IPS-15b (cell line): ENCODE data around the gene SEMA5A.

ENCODE experiments used
- H3K27me3 ChIP-seq: one replicate; pipeline ENCODE4 v1.6.1; 2013; ENCODE audit warnings: low read length; ENCODE audit not compliant: control insufficient read depth, insufficient read depth
- H3K36me3 ChIP-seq: one replicate; pipeline ENCODE4 v1.6.1; 2013; ENCODE audit warnings: low read length; ENCODE audit not compliant: control insufficient read depth, insufficient read depth
- H3K4me1 ChIP-seq: one replicate; pipeline ENCODE4 v1.6.1; 2013; ENCODE audit warnings: mild to moderate bottlenecking, low read length; ENCODE audit not compliant: control insufficient read depth, insufficient read depth
- H3K4me3 ChIP-seq: one replicate; pipeline ENCODE4 v1.5.1; 2013; ENCODE audit warnings: low read depth, low read length
- H3K9ac ChIP-seq: one replicate; pipeline ENCODE4 v1.6.1; 2013; ENCODE audit warnings: low read depth, mild to moderate bottlenecking, low read length
- H3K9me3 ChIP-seq: one replicate; pipeline ENCODE4 v1.6.1; 2013; ENCODE audit warnings: mild to moderate bottlenecking, low read length; ENCODE audit not compliant: control insufficient read depth, insufficient read depth

The SEMA5A gene

DNA sequence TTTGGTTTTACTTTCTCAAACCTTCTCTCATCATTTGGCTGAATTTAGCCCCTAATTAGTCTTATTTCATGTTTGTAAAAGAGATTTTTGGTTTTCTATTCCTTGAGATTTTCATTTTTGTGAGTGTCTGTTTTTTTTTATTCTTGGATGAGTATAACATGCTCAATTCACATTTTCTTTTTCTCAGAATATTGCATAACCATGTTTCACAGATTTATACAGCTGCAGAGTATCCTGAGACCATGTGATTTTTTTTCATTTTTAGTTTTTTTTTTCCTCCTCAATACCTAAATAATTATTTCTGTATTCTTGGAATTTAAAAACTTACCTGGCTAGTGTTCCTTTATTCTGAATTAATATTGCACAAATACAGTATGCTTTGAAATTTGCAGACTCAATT is 361.9 kb downstream of the SEMA5A start:
- H3K4me1 ChIP-seq: no peaks in the 10 kb centered on the region
- H3K9ac ChIP-seq: no peak overlapping the region
- no peak overlapping the region for H3K4me3 ChIP-seq
- H3K36me3 ChIP-seq: no peaks in the 10 kb centered on the region
- no peaks in the 10 kb centered on the region for H3K9me3 ChIP-seq
- no peaks in the 10 kb centered on the region for H3K27me3 ChIP-seq

GRCh38 chr5:9182899-9183695 is 362.8 kb downstream of the SEMA5A start:
- no peaks in the 10 kb centered on the region for H3K27me3 ChIP-seq
- H3K9me3 ChIP-seq: no peaks in the 10 kb centered on the region
- no peaks in the 10 kb centered on the region for H3K36me3 ChIP-seq
- H3K9ac ChIP-seq: no peak overlapping the region
- H3K4me3 ChIP-seq: no peak overlapping the region
- no peaks in the 10 kb centered on the region for H3K4me1 ChIP-seq

DNA sequence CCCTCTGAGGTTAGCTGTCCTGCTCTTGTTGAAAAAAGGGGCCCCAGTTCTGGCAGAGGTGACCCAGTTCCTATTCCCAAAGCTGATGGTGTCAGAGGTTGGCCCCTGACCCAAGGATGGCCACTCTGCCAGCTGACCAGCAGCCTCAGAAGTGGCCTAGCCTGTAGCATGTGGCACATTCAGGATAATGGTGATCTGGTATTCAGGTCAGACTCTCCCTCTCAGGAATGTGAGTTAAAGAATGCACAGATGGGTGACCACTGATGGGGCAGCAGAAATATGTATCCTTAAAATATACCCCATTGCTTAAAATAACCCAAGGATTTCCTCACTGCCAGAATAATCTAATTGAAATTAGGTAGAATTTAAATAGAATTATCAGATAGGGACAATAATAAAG is 369.2 kb downstream of the SEMA5A start:
- H3K9ac ChIP-seq: no peak overlapping the region
- H3K27me3 ChIP-seq: no peaks in the 10 kb centered on the region
- H3K4me3 ChIP-seq: no peak overlapping the region
- no peaks in the 10 kb centered on the region for H3K36me3 ChIP-seq
- no peaks in the 10 kb centered on the region for H3K9me3 ChIP-seq
- H3K4me1 ChIP-seq: no peaks in the 10 kb centered on the region

- Histone ChIP-seq H3K9ac (no peak overlapping the region), H3K4me1 (peaks cover under 1% of the 10 kb centered on the region), H3K9me3 (no peaks in the 10 kb centered on the region), H3K36me3 (no peaks in the 10 kb centered on the region), H3K4me3 (no peak overlapping the region), H3K27me3 (no peaks in the 10 kb centered on the region)
These were observed 371.4 kb downstream of the SEMA5A start for GRCh38 chr5:9174446-9174845.

GRCh38 chr5:9173281-9174048 is 372.4 kb downstream of the SEMA5A start:
- Histone ChIP-seq H3K9ac (no peak overlapping the region), H3K4me1 (peaks cover 8% of the 10 kb centered on the region), H3K9me3 (no peaks in the 10 kb centered on the region), H3K36me3 (no peaks in the 10 kb centered on the region), H3K4me3 (no peak overlapping the region), H3K27me3 (no peaks in the 10 kb centered on the region)

DNA sequence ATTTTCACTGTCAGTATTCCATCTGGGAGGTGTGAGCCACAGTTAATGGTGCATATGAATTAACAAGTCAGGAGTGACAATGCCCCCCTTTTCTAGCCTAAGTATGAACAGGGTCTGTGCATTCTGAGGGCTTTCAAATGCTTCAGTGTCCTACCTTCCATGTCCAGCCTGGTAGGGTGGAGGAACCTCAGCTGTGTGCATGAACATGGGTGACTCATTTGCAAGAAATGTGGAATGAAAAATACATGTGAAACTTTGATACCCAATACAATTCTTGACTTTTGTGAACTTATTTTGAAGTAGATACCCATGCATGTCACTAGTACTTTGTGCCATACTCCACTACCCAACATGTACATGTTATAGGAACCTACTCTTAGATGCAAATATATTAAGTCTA is 375.8 kb downstream of the SEMA5A start:
- Histone ChIP-seq H3K9ac (no peak overlapping the region), H3K4me1 (peaks cover 8% of the 10 kb centered on the region), H3K4me3 (no peak overlapping the region), H3K36me3 (no peaks in the 10 kb centered on the region), H3K9me3 (no peaks in the 10 kb centered on the region), H3K27me3 (no peaks in the 10 kb centered on the region)

GRCh38 chr5:9169557-9169902 is 376.3 kb downstream of the SEMA5A start:
- no peak overlapping the region for H3K4me3 ChIP-seq
- peaks cover 8% of the 10 kb centered on the region for H3K4me1 ChIP-seq
- H3K36me3 ChIP-seq: no peaks in the 10 kb centered on the region
- no peaks in the 10 kb centered on the region for H3K27me3 ChIP-seq
- H3K9me3 ChIP-seq: no peaks in the 10 kb centered on the region
- no peak overlapping the region for H3K9ac ChIP-seq

DNA sequence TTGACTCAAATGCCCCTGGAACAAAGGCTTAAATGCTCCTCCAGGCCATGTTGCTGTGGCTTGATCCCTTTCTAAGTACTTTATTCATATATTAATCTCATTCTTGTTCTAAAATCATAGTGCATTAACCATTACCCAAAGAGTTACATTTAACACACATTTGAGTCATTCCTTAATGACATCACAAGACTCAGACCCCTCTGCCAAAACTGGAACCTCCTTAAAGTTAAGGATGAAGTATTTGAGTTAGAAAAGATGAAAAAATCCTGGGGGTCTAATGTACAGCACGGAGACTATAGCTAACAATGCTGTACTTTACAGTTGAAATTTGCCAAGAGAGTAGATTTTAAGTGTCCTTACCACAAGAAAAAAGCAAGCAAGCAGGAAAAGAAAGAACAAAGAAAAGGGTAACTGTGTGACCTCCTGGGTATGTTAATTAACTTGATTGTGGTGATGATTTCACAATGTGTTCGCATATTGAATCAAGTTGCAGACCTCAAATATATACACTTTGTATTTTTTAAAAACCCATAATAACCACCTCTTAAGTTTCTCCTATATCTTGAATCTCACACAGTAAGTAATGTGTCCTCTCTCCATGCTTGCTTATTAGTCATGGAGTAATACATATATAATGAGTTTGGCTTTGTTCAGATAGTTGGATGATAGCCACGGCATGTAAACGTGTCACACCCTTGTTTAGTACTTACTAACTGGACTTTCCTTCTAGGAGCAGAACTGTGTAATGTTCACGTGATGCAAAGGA is 376.9 kb downstream of the SEMA5A start:
- Histone ChIP-seq H3K4me3 (no peak overlapping the region), H3K4me1 (peaks cover 8% of the 10 kb centered on the region), H3K27me3 (no peaks in the 10 kb centered on the region), H3K36me3 (no peaks in the 10 kb centered on the region), H3K9me3 (no peaks in the 10 kb centered on the region), H3K9ac (no peak overlapping the region)

DNA sequence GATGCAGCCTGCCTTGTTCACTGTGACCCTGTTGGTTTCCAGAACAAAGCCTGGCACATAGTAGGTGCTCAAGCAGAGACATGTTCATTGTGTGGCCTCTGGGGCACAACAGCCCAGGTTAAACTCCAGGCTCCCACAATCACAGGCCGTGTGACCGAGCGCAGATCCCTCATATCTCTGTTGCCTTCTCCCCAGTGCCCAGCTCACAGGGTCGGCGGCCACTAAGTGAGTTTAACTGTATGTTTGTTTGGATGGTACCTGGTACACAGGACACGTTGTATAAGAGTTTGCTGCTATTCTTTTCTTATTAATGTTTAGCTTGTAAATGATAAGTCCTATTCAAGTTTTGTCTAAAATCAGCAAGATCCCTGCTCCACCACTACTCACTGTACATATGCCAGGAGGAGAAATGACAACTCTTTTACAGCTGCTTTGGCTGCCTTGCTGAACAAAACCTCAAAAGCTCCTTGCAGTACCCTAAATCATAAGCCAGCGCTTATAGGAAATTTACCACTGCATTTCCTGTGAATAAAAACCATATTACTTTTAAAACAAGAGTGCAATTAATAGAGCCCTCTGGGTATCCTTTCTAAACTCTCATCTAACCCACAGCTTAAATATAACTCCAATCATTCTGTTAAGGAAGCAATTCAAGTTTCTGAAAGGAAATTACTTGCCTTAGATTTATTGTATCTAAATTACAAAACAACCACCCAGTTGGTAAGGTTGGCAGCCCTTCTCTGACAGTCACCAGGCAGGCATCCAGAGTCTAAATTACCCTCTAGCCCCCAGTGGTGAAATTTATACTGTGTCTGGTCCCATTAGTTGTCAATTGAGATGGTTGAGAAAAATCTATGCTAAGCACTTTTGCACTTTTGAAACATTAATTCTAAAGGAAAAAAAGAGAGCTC is 379.4 kb downstream of the SEMA5A start:
- H3K36me3 ChIP-seq: no peaks in the 10 kb centered on the region
- no peaks in the 10 kb centered on the region for H3K27me3 ChIP-seq
- H3K4me1 ChIP-seq: peaks cover 8% of the 10 kb centered on the region
- no peak overlapping the region for H3K9ac ChIP-seq
- H3K4me3 ChIP-seq: no peak overlapping the region
- no peaks in the 10 kb centered on the region for H3K9me3 ChIP-seq

DNA sequence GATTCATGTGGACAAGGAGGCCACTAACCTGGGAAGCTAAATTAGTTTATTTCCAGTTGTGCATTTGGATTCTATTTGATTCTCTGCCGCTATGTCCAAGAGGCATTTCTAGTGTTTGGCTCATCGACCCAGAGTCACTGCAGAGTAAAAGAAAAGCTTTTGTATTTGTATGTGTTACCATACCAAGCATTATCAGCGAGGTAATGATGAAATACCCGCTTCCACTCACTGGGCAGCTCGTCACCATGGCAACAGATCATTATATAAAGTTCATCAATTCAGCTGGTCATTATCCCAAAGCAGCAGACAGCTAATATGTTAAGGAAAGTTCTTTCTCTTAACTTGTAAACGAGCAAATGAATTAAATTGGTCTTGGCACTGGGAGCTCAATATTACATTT is 380.3 kb downstream of the SEMA5A start:
- no peaks in the 10 kb centered on the region for H3K9me3 ChIP-seq
- no peak overlapping the region for H3K9ac ChIP-seq
- H3K4me1 ChIP-seq: peaks cover 8% of the 10 kb centered on the region
- H3K27me3 ChIP-seq: no peaks in the 10 kb centered on the region
- H3K36me3 ChIP-seq: no peaks in the 10 kb centered on the region
- H3K4me3 ChIP-seq: no peak overlapping the region

- Histone ChIP-seq H3K36me3 (no peaks in the 10 kb centered on the region), H3K9ac (no peak overlapping the region), H3K4me1 (no peaks in the 10 kb centered on the region), H3K27me3 (no peaks in the 10 kb centered on the region), H3K4me3 (no peak overlapping the region), H3K9me3 (no peaks in the 10 kb centered on the region)
These were observed 385.1 kb downstream of the SEMA5A start for GRCh38 chr5:9160747-9161146.
